WI38 (cell line): ENCODE results near the gene TMEM242.

Source experiments
- H3K4me3 ChIP-seq: 2 replicates; pipeline ENCODE4 v1.5.1; 2011; ENCODE audit warnings: low read depth, mild to moderate bottlenecking, control low read depth, low read length
- CTCF ChIP-seq: IDR thresholded peaks from 2 replicates; pipeline ENCODE4 v1.5.1; 2012; ENCODE audit warnings: low read depth, mild to moderate bottlenecking, control low read depth, low read length

TMEM242 gene

GRCh38 chr6:157300006-157300405, 23.3 kb downstream of the TMEM242 start:
- no peak overlapping the region for H3K4me3 ChIP-seq
- TF ChIP-seq CTCF, result no peak

GRCh38 chr6:157298216-157298724, 25.0 kb downstream of the TMEM242 start:
- H3K4me3 ChIP-seq, result no peak overlapping the region
- no peak for TF ChIP-seq CTCF

GRCh38 chr6:157294654-157295053, 28.7 kb downstream of the TMEM242 start:
- no peak for TF ChIP-seq CTCF
- no peak overlapping the region for H3K4me3 ChIP-seq

- TF ChIP-seq CTCF, result no peak
- no peak overlapping the region for H3K4me3 ChIP-seq
Observed at GRCh38 chr6:157293780-157294179, 29.5 kb downstream of the TMEM242 start.

GRCh38 chr6:157292202-157292601, 31.1 kb downstream of the TMEM242 start:
- H3K4me3 ChIP-seq, result no peak overlapping the region
- no peak for TF ChIP-seq CTCF

GRCh38 chr6:157291356-157291755, 32.0 kb downstream of the TMEM242 start:
- H3K4me3 ChIP-seq, result no peak overlapping the region
- no peak for TF ChIP-seq CTCF

GRCh38 chr6:157290797-157291196, 32.5 kb downstream of the TMEM242 start:
- no peak overlapping the region for H3K4me3 ChIP-seq
- TF ChIP-seq CTCF, result no peak
